Measurements from ENCODE around the gene PSPN. TPM values are rescaled to one million over a fixed set of nuclear protein-coding genes. Genes with fewer than 3 reads are reported as not detected.
"Not testable (repeated sequence)": the region's sequence is repeated elsewhere in the genome, so short reads cannot be mapped to it uniquely, and the experiment has no call there.

Gene PSPN
- total RNA-seq, 1 experiment from 2014 or later: 0.74 TPM

DNA sequence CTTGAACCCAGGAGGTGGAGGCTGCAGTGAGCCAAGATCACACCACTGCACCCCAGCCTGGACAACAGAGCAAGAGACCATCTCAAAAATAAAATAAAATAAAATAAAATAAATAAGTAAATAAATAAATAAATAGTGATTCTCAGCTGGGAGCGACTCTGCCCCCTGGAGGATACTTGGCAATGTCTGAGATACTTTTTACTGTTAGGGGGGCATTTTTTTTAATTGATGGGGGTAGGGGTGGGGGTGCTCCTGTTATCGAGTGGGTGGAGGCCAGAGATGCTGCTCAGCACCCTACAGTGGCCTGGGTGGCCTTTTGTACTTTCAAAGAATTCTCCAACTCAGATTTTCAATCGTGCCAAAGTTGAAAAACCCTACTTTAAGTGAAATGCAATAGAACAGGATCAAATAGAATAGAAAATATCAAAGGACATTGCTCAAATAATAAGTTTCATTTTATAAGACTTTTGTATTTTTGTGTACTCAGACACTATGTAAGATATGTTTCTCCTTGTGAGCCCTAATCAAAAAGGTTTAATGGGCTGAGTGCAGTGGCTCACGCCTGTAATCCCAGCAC is 21.5 kb downstream of the PSPN start:
- peak; percentile 34 for DNase-seq (ENCODE audit: low read depth, low spot score)
- in situ Hi-C loops (cut with HindIII; ENCODE audit: low pct_unique_long_range_greater_than_20kb, low sequenced_read_pairs): no loop called here

DNA sequence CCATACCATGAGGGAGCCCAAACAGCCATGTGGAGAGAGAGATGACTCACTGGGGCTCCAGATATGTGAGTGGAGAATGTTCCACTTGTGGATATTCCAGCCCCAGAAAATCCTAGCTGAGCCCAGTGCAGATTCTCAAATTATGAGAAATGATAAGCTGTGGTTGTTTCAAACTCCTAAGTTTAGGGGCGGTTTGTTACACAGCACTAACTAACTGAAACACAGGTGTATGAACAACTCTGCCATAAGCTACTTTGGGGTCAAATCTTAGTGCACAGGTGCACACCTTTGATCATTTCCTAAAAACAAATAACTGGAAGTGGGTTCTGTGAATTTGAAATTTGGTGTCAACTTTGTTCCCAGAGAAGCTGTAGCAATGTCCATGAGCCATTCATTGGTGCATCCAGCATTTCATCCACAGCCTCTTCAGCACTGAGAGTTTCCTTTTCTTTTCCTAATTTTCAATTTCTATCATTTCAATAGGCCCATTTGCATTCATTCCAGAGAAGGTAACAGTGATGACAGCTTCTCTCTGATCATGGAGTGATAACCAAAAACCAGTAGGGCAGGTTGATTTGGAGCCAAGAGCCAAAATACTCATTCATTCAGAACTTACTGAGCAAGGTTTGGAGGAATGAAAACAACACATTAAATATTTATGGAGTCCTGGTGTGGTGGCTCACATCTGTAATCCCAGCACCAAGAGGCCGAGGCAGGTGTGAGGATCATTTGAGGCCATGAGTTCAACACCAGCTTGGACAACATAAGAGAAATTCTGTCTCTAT is 23.2 kb downstream of the PSPN start:
- in situ Hi-C loops (cut with HindIII; ENCODE audit: low pct_unique_long_range_greater_than_20kb, low sequenced_read_pairs): no loop called here
- DNase-seq (ENCODE audit: low read depth, low spot score): no peak

DNA sequence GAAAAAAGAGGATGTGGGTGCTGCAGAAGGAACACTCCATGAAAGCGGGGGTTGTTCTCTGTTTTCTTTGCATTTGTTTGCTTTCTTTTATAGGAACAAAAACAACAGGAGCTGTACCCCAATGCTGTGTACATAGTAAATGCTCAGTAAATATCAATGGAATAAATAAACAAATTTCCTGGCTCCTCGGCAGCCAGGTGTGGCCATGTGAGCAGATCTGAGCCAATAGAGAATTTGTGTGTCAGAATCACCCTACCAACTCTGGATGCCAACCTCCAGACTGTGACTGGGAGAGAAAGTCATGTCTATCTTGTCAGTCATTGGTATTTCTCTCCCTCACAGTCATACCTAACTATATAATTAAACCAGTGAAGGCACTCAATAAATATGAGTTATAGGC is 25.0 kb downstream of the PSPN start:
- DNase-seq (ENCODE audit: low read depth, low spot score): no peak
- in situ Hi-C loops (cut with HindIII; ENCODE audit: low pct_unique_long_range_greater_than_20kb, low sequenced_read_pairs): no loop called here

DNA sequence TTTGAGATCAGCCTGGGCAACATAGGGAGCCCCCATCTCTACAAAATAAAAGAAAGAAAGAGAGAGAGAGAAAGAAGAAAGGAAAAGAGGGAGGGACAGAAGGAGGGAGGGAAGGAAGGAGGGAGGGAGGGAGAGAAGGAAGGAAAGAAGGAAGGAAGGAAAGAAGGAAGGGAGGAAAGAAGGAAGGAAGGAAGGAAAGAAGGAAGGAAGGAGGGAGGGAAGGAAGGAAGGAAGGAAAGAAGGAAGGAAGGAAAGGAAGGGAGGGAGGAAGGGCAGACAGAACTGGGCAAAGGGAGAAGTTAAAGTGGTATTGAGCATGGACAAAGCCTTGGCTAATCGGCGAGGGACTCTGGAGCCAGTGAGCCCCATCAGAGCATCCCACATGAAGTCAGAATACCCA is 26.5 kb downstream of the PSPN start:
- DNase-seq (ENCODE audit: low read depth, low spot score); in situ Hi-C loops (cut with HindIII; ENCODE audit: low pct_unique_long_range_greater_than_20kb, low sequenced_read_pairs): not testable (repeated sequence)

DNA sequence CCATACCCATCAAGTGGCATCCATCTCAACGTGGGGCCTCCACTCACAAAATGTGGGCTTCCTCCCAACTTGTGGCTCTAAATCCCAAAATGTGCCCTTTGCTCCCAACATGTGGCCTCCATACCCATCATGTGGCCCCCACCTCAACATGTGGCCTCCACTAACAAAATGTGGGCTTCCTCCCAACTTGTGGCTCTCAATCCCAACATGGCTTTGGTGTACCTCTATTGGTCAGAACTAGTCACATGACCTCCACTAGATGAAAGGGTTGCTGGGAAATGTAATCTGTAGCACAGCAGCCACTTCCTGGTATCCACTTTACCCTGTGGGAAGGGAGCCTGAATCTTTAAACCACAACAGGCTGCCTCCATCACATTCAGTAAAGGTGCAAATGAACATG is 32.3 kb downstream of the PSPN start:
- DNase-seq (ENCODE audit: low read depth, low spot score): peak; percentile 9
- in situ Hi-C loops (cut with HindIII; ENCODE audit: low pct_unique_long_range_greater_than_20kb, low sequenced_read_pairs): no loop called here

DNA sequence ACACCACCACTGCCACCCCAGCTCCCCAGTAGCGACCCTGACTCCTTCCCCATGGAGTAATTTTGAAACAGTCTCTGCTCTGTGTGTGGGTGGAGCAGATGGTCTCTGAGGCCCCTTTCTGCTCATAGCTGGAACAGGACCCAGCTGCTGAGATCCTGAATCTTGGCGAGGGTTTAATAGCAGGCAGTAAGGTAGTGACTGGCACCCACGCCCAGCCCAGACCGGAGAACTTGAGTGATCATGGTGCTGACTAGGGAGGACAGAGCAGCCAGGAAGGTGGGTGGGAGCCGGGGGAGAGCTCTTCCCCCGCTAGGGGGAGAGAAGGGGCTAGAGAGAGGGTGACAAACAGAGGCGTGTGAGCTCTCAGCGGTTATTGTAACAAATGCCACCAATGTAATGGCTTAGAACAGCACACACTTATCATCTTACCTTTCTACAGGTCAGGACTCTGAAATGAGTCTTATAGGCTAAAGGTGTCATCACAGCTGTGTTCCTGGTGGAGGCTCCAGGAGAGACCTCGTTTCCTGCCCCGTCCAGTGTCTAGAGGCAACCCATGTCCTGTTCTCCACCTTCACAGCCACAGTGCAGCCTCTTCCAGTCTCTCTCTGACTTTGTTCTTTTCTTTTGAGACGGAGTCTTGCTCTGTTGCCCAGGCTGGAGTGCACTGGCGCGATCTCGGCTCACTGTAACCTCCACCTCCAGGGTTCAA is 35.1 kb downstream of the PSPN start:
- no peak for DNase-seq (ENCODE audit: low read depth, low spot score)
- in situ Hi-C loops (cut with HindIII; ENCODE audit: low pct_unique_long_range_greater_than_20kb, low sequenced_read_pairs): no loop called here

DNA sequence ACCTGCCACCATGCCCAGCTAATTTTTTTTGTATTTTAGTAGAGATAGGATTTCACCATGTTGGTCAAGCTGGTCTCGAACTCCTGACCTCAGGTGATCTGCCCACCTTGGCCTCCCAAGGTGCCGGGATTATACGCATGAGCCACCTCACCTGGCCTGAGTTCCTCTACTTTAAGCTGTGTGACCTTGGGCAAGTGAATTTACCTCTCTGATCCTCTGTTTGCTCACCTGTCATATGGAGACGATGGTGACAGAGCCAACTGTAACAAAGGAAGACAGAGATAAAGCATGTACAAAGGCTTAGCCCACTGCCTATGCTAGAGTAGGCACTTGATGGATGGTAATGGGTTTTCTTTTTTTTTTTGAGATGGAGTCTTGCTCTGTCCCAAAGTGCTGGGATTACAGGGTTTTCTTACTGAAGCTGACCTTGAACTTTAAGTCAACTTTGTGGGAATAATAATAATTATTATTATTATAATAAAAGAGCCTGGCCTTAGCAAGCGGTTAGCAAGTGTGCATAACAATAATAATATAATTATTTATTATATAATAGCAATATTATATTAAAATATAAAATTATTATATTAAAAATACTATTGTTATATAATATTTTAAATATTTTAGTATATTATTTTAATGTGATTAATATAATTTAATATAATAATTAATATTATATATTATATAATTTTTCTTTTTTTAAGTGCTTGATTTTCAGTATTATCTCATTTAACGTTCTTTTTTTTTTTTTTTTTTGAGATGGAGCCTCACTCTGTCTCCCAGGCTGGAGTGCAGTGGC is 41.0 kb downstream of the PSPN start:
- in situ Hi-C loops (cut with HindIII; ENCODE audit: low pct_unique_long_range_greater_than_20kb, low sequenced_read_pairs): no loop called here
- no peak for DNase-seq (ENCODE audit: low read depth, low spot score)

DNA sequence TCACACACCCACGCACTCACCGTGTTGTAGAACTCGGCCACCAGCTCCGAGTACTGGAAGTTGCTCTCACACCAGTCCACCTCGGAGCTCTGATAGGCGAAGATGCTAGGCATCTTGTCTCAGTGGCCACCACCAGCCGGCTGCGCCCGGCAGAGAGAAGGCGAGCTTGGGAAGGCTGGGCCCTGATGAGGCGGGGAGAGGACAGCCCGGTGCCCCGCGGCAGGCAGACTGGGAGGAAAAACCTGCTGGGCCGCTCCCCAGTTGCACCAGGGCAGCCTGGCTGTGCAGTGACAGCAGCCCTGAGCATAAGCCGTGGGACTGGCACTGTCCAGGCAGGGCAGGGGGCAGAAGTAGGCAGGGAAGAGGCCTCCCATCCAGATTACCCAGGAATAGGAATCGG is 42.3 kb downstream of the PSPN start, which contains the start of gene ACER1:
Gene ACER1, minus strand, starts transcription at position 174 of the 400 bp plus-strand sequence. Its CDS starts 61 bp downstream, at position 113.
- DNase-seq (ENCODE audit: low read depth, low spot score): no peak
- in situ Hi-C loops (cut with HindIII; ENCODE audit: low pct_unique_long_range_greater_than_20kb, low sequenced_read_pairs): no loop called here

DNA sequence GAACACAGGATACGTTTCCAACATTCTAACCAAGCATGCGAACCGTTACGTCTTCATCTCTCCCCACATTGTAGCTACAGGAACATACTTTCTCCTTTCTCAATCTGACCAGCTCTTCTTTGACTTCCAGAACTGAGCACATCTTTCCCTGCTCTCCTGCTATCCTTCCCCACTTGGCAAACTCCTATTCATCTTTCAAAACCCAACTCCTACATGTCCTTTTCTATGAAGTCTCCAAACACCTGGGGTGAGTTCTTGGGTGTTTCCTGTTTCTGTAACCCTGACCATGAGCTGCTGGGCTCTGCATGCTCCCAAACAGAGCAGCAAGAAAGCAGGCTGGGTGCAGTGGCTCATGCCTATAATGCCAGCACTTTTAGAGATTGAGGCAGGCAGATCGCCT is 48.9 kb downstream of the PSPN start:
- in situ Hi-C loops (cut with HindIII; ENCODE audit: low pct_unique_long_range_greater_than_20kb, low sequenced_read_pairs): no loop called here
- no peak for DNase-seq (ENCODE audit: low read depth, low spot score)

DNA sequence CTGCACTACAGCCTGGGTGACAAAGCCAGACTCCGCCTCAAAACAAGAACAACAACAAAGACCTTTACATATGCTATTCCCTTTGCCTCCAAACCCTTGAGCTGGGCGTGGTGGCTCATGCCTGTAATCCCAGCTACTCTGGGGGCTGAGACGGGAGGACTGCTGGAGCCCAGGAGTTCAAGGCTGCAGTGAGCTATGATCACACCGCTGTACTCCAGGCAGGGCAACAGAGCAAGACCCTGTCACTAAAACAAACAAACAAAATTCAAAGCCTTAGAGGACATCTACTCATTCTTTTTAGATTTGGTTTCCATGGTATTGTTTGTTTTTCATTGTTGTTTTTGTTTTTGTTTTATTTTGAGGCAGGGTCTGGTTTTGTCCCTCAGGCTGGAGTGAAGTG is 50.1 kb downstream of the PSPN start:
- no peak for DNase-seq (ENCODE audit: low read depth, low spot score)
- in situ Hi-C loops (cut with HindIII; ENCODE audit: low pct_unique_long_range_greater_than_20kb, low sequenced_read_pairs): no loop called here

Small RNAs within 50 kb of the gene (small RNA-seq; reads per million reads assigned to genes)
- gene MIR6790: 0 reads per million in 2 experiments
- gene MIR6885: 0 reads per million in 2 experiments

Other genes with a start within 250 kb of the PSPN start
- not detected in 2 replicates for gene ACSBG2, start 240.3 kb downstream of the PSPN start, total RNA-seq (2014; rRNA removed; shearing (Covaris generic))
- 5.8 and 6.4 TPM in 2 replicates for gene MLLT1, start 96.0 kb downstream of the PSPN start, total RNA-seq (2014; rRNA removed; shearing (Covaris generic))
- gene ACER1, start 42.3 kb downstream of the PSPN start, total RNA-seq (2014; rRNA removed; shearing (Covaris generic)): not detected in 2 replicates
- gene CLPP, start 14.4 kb downstream of the PSPN start, total RNA-seq (2014; rRNA removed; shearing (Covaris generic)): 65.0 and 74.3 TPM in 2 replicates
- 28.3 and 29.6 TPM in 2 replicates for gene ALKBH7, start 3.1 kb downstream of the PSPN start, total RNA-seq (2014; rRNA removed; shearing (Covaris generic))
- 37.3 and 39.8 TPM in 2 replicates for gene GTF2F1, start 17.2 kb upstream of the PSPN start, total RNA-seq (2014; rRNA removed; shearing (Covaris generic))
- 73.9 and 80.0 TPM in 2 replicates for gene KHSRP, start 48.9 kb upstream of the PSPN start, total RNA-seq (2014; rRNA removed; shearing (Covaris generic))
- gene SLC25A41, start 57.8 kb upstream of the PSPN start, total RNA-seq (2014; rRNA removed; shearing (Covaris generic)): 0.13 TPM in 1 of 2 replicates, not detected in the other
- gene SLC25A23, start 83.9 kb upstream of the PSPN start, total RNA-seq (2014; rRNA removed; shearing (Covaris generic)): 48.3 and 49.6 TPM in 2 replicates
- 0.24 and 0.58 TPM in 2 replicates for gene CRB3, start 88.3 kb upstream of the PSPN start, total RNA-seq (2014; rRNA removed; shearing (Covaris generic))
- gene DENND1C, start 105.9 kb upstream of the PSPN start, total RNA-seq (2014; rRNA removed; shearing (Covaris generic)): not detected in 2 replicates
- gene TUBB4A, start 126.4 kb upstream of the PSPN start, total RNA-seq (2014; rRNA removed; shearing (Covaris generic)): 19.8 and 24.0 TPM in 2 replicates
- 10.9 and 13.7 TPM in 2 replicates for gene TNFSF9, start 155.1 kb upstream of the PSPN start, total RNA-seq (2014; rRNA removed; shearing (Covaris generic))
- gene CD70, start 215.2 kb upstream of the PSPN start, total RNA-seq (2014; rRNA removed; shearing (Covaris generic)): not detected in 2 replicates

Data from SK-MEL-5 (cell line).